CD1c-positive myeloid dendritic cell (primary cell): ENCODE results near the gene TMBIM1.

Source experiments
- DNase-seq: peaks from one replicate; pipeline ENCODE4 v3.0.0-alpha.2; 2016; ENCODE audit errors: extremely low spot score

TMBIM1 gene, protein sequence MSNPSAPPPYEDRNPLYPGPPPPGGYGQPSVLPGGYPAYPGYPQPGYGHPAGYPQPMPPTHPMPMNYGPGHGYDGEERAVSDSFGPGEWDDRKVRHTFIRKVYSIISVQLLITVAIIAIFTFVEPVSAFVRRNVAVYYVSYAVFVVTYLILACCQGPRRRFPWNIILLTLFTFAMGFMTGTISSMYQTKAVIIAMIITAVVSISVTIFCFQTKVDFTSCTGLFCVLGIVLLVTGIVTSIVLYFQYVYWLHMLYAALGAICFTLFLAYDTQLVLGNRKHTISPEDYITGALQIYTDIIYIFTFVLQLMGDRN

DNA sequence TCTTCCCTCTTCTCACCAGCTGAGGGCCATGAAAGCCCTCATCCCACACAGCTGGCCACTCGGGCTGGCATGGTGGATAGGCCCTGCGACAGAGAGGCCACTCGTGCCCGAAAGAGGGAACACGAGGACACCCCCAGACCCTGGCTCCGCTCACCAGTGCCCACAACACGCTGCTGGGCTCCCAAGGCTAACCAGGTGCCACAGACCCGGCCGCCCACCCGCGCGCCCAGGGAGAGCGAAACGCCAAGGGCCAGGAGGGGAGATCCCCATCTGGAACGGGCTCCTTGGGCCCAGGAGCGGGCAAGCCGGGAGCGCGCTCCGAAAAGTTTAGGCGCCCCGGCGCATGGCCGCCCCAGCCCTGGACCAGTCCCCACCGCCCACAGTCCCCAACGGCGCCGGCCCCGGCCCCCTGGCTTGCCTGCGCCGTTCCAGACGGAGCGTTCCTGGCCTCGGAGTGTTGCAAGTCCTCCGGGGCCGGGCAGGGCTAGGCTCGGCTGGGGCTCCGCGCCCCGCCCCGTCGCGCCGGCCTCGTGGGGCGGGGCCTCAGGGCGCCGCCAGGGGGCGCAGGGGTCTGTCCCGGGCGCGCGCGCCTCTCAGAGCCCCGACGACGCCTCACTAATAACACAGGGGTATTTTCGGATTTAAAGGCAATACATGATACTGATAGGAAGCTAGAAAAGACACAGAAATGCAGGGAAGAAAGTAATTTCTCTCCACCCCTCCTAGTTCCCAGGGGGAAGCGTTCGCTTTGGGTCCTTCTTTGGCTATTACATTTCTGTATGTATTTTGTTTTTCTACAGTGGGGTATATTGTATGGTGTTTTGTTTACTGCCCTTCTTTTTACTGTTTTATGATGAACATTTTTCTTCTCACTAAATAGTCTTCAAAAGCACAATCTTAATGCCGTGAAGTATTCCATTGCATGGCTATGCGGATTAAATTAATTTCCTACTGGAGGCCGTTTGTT lies at the start of gene TMBIM1:
TMBIM1 (minus strand) TSS at position 456 of the 967 bp plus-strand sequence. CDS start 10,362 bp downstream, outside the sequence.
- DNase-seq, result peak; percentile 92

DNA sequence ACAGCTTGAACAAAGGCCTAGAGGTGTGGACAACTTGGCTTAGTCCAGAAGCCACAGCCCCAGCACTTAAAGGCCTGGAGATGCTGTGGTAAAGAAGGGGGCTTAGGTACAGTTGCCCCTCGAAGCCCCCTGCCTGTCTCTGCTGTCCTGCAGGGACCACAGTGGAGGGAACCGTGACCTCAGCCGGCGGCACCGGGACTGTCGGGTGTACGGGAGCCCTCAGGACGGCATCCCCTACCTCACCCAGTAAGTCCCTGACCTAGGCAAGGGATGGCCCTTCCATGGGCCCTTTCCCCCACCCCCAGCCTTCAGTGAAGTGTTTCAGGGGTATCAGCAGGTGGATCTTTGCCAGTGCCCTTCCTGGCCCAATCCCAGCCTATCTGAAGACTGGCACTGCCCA lies 49.1 kb upstream of the TMBIM1 start:
- no peak for DNase-seq

DNA sequence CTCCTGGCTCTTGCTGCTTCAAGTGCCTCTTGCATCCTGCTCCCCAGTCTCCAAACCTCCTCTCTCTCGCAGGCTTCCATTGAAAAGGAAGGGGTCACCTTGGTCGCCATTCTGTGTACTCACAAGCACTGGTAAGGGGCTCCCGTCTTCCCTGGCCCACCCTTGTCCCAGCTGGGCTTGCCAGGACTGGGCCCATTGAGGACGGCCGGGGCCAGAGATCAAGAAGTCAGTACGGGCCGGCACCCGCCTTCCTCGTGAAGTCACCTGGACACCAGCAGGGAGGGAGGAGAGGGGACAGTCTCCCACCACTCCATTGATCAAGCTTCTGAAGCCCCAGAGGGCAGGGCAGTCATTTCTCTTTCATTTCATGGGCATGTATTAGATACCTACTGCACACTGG lies 48.4 kb upstream of the TMBIM1 start:
- no peak for DNase-seq

DNA sequence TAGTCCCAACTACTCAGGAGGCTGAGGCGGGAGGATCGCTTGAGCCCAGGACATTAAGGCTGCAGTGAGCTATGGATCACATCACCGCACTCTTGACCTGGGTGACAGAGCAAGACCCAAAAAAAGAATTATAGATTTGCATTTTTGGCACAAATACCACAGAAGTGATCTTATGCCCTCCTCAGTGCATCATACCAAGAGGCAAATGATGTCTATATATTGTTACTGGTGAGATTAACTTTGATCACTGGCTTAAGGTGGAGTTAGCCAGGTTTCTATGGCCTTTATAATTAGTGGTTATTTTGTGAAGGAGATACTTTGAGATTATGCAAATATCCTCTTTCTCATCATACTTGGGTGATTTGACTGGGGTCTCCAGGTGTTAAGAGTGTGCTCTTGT lies 42.2 kb upstream of the TMBIM1 start:
- DNase-seq, result no peak

DNA sequence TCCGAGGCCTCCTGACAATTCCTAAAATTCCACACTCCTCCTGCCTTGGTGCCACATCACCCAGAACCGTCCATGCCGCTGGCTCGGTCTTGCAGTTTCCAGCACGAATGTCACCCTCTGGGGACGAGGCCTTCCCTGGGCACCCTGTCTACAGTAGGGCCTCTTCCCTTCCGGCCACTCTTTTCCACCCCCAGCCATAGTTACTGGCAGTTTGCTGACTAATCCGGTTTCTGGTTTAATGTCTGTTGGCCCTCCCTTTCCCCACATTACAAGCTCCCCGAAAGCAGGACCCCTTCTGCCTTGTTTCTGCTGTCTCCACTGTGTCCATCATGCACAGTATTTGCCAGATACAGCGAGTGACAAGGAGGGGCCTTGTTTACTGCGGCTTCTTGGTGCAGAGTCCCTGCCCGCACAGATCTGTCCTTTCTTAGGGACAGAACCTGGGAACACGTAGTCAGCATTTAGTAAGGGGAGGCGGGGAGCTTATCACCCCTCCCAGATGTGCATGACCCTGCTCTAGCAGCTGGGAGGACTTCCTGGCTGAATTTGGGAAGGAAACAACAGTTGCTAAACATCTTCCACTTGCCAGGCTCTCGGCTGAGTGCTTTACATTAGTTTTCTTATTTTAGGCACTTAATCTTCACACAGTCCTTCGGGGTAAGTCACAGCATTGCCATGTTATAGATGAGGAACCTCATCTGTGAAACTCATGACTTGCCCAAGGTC lies 40.8 kb upstream of the TMBIM1 start:
- DNase-seq, result peak; percentile 58

DNA sequence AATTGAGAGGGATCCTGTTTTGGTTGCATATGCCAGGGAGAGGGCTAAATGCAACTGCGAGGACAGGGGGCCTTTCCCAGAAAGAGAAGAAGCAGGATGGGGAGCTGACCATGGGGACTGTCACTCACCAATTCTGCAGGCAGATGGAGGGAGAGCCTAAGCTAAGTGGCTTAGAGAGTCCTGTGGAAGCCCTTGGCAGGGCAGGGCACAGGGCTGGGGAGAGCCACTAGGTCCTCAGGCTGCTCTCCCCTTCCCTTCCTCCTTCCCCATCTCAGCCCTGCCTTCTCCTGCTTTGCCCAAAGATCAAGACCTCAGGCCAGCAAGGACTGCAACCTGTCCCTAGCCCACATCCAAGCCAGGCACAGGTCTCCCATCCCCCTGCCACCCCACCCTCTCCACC lies 40.0 kb upstream of the TMBIM1 start:
- DNase-seq, result no peak

DNA sequence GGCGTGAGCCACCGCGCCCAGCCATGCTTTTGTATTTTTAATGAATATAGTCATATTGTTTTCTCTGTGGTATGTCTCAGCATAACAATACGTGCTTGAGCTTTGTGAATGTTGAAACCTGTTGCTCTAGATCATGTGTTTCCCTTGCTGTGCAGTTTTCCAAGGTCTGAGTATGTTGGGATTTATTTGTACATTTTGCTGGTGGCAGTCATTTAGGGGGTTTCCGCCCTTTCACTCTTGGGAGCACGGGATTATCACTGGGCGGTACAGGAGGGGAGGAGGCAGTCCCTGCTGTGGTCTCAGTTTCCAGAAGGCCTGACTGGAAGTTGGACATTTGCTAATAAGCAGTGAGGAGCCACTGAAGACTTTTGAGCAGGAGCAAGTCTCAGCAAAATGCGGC lies 39.4 kb upstream of the TMBIM1 start:
- DNase-seq, result no peak

DNA sequence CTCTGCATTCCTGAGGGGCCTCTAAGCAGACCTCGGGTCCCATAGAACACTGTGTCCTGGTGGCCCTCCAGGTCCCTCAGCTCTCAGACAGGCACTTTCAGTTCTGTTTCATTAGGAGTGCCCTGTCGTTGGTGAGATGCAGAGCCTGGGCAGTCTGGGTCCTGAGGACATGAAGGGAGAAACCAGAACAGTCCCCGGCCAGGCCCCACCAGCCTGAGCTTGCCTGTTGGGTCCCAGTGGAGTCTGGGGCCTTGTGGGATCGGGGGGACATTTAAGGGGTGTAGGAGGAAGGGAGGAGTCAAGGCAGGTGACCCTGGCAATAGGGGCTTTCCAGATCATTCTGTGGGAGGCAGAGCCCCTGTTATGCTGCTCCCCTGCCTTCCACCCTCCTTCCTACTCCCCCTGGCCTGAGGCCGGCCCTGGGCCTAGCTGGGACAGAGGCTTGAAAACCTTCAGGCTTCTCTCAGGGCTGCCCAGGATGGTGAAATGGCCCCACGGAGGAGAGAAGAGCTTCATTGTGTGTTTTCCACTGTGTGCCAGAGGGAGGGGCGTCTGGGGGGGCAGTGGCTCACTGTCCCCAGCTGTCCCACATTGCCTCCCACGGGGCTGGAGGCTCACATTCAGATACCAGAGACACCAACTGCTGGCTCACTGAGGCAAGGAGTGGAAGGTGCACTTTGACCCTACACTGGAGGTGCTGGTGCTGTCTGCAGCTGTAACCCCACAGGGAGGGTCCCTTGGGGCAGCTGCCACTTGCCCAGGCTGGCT lies 37.7 kb upstream of the TMBIM1 start:
- no peak for DNase-seq

DNA sequence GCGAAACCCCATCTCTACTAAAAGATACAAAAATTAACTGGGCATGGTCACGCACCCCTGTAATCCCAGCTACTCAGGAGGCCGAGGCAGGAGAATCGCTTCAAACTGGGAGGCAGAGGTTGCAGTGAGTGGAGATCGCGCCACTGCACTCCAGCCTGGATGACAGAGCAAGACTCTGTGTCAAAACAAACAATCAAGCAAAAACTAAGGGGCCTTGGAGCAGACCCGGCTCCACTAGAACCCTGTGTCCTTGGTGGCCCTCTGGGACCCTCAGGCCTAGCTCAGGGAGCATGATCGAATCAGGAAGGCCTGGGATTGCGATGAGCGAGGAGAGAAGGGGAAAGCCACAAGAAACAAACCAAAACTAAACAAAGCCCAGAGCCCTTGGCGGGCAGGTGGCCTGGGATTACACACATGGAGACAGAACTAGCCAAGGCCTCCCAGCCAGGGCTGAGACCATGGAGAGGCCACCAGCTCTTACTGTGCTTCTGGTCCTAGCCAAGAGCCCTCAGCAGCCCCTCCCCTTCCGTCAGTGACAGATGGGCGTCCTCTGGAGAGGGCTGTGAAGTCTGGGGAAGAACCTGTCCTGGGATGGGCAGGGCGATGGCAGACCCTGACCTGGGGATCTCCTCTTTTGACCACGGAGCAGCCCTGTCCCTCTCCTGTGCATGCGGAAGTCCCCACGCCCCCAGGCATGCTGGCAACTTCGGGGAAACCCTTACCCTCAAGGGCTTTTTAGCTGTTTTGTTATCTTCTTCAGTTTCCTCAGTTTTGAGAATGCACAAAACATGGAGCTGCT lies 36.9 kb upstream of the TMBIM1 start:
- peak; percentile 42 for DNase-seq

DNA sequence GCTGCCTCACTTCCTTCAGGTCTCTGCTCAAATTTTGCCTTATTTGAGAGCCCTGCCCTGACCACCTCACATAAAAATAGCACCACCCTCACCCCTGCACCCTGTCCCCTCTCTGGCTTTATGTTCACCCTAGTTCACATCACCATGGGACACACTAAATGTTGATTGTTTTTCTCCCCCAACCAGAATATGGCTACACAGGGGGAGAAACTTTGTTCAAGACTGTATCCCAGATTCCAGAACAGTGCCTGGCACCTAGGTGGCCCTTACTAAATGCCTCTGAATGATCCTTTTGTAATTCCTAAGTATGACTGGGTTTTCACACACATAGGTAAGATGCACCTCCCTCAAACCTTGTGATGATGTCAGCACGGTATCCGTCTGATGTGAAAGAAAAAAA lies 36.0 kb upstream of the TMBIM1 start:
- no peak for DNase-seq

DNA sequence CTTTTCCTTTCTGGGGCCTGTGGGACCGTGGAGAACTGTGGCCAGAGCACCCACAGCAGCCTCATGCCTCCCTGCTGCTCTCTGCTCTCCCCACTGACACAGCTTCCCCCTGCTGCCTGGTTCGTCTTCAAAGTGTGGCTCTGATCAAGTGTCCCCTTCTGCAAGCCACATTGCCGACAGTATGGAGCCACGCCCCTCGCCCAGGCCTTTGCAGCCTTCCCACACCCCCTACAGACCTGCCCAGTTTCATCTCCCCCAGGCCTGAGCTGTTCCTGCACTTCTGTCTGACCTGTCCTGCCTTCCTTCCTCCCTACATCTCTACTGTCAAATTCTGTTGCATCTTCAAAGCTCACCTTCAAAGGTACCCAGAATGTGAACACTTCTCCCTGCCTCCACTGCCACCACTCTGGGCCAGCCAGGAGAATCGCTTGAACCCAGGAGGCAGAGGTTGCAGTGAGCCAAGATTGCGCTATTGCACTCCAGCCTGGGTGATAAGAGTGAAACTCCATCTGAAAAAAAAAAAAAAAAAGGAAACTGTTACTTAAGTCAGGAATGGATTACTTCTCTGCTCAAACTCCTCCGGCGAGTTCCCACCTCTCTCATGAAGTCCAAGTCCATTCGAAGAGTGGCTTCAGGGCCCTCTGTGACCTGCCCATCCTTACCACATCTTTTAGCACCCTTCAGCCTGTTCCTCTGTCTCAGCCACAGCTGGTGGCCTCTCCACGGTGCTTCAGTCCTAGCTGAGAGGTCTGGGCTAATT lies 35.3 kb upstream of the TMBIM1 start:
- DNase-seq, result peak; percentile 36

DNA sequence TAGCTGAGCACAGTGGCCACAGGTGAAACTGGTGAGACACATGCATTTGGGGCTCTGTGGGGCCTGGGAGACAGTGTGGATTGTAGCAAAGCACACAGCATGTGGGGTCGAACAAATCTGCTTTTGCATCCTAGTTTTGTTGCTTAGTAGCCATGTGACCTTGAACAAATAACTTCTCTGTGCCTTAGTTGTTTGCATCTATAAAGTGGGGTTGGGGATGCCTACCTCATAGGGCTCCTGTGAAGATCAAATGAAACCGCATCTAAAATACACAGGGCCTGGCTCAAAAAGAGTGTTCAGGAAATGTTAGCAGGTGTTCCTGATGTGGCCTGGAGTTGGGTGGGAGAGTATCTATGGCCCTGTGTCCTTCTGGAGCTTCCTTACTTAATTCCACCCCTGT lies 34.0 kb upstream of the TMBIM1 start:
- no peak for DNase-seq

DNA sequence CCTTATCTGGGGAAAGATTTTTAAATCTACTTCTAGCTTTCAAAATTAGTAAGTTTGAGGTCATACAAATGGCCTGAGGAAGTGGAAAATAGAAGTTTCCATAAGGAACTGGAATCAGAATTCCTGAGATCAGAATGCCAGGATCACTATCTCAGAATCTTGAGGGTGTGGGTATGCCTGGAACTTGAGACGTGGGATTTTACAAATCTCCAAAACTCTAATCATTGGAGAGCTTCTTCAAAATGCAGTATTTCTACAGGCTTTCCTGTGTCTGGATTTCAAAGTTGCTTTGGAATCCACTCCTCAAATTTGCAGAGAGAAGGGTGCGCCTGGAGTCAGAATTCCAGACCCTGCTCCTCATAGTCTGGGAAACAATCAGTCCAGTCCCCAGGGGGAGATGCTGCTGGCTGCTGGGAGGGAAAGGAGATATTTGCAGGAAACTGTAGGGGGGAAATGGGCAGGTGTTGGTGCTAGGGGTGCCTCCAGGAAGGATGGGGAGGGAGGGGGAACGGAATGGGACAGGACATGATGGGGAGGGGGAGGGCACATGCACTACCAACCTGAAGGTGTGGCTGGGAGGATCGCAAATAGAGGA lies 33.4 kb upstream of the TMBIM1 start:
- DNase-seq, result no peak

DNA sequence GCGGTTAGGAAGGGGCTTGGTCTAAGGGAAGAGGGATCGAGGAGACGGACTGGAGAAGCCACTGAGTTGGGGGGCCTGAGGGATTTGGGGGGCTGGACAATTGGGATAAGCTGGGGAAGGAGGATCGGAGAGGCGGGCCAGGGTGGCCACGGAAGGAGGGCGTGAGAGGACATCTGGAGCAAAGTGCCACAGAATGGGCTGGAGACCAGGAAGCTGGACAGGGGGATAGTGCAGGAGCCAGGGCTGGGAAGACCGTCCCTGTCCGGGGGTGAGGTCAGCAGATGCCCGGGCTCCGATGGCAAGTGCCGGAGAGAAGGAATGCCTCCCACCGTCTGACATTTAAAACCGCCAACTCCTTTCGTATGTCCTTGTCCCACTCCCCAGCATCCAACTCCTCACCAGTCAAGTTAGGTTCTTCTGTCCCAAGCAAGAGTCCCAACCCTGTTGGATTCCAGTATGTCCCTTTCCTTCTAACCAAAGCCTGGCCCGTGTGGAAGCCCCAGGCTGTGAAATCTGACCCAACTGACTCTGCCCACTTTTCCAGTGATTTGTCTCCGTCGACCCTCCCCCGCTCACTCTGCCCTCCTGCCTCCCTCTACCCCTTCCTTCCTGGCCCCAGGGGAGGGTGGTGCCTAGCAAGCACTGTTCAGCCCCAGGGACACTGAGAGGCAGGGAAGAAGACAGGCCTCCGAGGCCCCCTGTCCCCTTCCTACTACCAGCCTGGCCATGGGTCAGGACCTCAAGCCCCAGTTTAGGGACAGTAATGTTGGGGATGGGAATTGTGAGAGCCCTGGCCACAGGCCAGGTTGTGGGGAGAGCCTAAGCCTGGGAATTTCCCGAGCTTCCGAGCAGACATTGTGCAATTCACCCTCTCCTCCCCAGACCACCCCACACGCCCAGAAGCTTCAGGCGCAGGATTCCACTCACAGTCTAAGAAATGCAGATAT lies 31.5 kb upstream of the TMBIM1 start:
- peak; percentile 41 for DNase-seq

DNA sequence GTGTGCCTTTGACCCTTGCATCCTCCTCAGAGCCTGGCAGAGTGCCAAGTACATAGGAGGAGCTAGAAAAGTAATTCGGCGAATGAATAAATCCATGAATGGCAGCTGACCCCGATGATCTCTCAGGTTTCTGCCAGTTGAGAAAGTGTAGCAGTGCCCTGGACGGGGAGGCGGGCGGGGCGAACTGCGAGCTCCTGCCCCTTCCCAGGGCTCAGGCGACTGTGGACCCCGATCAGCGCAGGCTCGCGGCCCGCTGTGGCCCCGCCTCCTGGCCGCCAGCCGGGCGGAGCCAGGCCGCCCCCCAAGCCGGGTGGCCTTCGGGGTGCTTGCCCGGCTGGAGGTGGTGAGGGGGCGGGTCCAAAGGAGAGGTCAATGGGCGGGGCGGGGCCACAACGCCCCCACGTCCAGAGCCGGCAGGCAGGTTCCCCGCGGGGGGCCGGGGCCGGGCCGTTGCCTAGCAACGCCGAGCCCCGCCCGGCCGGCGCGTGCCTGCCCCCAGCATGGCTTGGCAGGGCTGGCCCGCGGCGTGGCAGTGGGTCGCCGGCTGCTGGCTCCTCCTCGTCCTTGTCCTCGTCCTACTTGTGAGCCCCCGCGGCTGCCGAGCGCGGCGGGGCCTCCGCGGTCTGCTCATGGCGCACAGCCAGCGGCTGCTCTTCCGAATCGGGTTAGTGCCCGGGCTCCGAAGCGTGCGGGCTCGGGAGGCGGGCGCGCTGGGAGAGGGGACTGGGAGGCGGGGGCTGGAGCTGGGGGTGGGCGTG lies 30.6 kb upstream of the TMBIM1 start:
- peak; percentile 76 for DNase-seq

DNA sequence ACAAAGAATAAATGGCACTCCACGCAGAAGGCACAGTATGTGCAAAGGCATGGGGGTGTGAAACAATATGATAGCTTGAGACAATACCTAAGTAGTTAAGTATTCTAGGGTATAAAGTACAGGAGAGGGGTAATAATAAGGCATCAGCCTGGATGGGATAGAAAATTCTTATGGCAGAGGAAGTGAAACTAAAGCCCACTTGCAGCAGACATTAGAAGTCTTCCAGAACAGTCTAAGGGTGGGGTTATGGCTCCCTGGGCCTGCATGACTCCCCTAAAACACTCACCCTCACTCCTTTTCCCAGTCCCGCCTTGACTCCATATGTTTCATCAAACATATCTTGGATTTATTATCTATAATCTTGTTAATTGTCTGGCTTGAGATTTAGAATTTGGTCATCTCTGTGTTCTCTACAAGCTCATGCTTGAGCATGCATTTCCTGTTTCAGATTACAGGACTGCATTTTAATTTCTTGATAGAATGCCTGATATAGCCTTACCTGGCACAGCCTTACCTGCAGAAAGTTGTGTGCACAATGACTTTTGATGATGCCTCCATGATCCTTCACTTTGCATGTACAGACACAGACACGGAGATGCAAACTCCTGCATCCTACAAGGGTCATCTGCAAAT lies 28.5 kb upstream of the TMBIM1 start:
- DNase-seq, result peak; percentile 25

DNA sequence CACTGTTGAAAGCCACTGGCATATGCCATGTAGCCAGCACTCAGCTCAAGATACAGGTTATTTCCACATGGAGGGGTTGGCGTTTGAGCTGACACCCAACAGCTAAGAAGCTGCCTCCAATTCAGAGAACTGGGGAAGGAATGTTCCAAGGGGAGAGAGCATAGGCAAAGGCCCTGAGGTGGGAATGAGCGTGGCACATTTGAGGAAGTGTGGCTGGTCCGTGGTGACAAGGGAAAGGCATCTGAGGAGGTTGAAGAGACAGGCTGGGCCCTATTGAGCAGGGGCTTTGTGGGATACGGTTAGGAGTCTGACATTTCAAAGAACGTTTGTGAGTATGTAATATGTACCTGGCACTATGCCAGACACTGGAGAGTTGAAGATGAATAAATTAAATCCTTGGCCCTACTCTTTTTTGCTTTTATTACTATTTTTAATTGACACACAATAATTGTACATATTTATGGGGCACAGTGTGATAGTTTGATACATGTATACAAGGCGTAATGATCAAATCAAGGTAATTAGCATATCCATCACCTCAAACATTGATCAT lies 27.6 kb upstream of the TMBIM1 start:
- no peak for DNase-seq
